SW480 (cell line): ENCODE results near the gene CRYGC.

Experiments used
- DNase-seq: peaks from one replicate; pipeline ENCODE4 v3.0.0-alpha.2; 2016; ENCODE audit warnings: low spot score

CRYGC gene

GRCh38 chr2:208096080-208096479, 33.5 kb downstream of the CRYGC start:
- DNase-seq, result no peak

DNA sequence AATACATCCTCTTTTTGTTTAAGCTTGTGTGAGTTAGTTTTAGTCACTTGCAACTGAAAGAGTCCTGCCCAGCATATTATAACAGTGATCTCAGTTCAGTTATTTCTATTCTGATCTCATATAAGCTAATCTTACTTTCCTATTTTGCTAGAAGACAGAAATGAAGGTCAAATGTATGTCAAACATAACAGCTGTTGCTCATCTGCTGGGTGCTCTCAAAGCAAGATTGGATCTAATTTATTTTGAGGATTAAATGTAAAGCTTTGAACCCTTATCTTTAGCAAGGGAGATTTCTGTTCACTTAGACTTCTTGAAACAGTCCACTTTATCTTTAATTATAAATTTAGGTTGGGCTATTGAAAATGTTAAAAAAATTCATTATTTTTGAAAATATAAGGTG, 36.5 kb downstream of the CRYGC start:
- no peak for DNase-seq

DNA sequence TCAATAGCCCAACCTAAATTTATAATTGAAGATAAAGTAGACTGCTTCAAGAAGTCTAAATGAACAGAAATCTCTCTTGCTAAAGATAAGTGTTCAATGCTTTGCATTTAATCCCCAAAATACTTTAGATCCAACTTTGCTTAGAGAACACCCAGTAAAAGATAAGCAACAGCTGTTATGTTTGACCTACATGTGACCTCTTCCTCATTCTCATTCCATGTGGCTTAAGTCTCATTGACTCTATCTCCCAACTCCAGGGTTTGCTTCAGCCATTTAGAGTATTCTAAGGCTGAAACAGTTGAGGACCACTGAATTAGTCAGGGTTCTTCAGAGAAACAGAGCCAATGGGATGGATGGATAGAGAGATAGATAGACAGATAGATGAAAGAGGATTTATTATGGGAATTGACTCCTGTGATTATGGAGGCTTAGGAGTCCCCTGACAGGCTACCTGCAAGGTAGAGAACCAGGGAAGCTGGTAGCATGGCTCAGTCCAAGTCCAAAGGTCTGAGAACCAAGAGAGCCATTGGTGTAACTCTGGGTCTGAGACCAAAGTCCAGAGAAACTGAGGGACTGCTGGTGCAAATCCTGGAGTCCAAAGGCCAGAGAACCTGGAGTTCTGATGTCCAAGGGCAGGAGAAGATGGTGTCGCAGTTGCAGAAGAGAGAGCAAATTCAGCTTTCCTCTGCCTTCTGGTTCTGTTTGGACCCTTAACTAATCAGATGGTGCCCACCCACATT, 37.4 kb downstream of the CRYGC start:
- DNase-seq, result no peak

- DNase-seq, result no peak
Observed at GRCh38 chr2:208090420-208090819, 39.2 kb downstream of the CRYGC start.

GRCh38 chr2:208086029-208086428, 43.6 kb downstream of the CRYGC start:
- no peak for DNase-seq

GRCh38 chr2:208083807-208084206, 45.8 kb downstream of the CRYGC start:
- no peak for DNase-seq
